EL (cell line): ENCODE results near the gene PRDM16.

Experiments used
- DNase-seq: peaks from one replicate; pipeline ENCODE4 v3.0.0-alpha.2; 2016

PRDM16 gene

GRCh38 chr1:3462356-3463012 lies 393.5 kb downstream of the PRDM16 start:
- no peak for DNase-seq

- no peak for DNase-seq
Measured at GRCh38 chr1:3463013-3463385, 394.0 kb downstream of the PRDM16 start.

- DNase-seq: no peak
Measured at GRCh38 chr1:3463408-3463863, 394.4 kb downstream of the PRDM16 start.

- DNase-seq: no peak
Measured at GRCh38 chr1:3463891-3464648, 395.1 kb downstream of the PRDM16 start.

- no peak for DNase-seq
Measured at GRCh38 chr1:3464649-3465025, 395.6 kb downstream of the PRDM16 start.

- no peak for DNase-seq
Measured at GRCh38 chr1:3465091-3465934, 396.3 kb downstream of the PRDM16 start.

- DNase-seq: no peak
Measured at GRCh38 chr1:3465935-3466321, 396.9 kb downstream of the PRDM16 start.

GRCh38 chr1:3466366-3467075 lies 397.5 kb downstream of the PRDM16 start:
- no peak for DNase-seq

GRCh38 chr1:3467096-3468036 lies 398.4 kb downstream of the PRDM16 start:
- no peak for DNase-seq

- DNase-seq: no peak
Measured at GRCh38 chr1:3468236-3469103, 399.5 kb downstream of the PRDM16 start.

GRCh38 chr1:3469104-3469848 lies 400.3 kb downstream of the PRDM16 start:
- DNase-seq: no peak

GRCh38 chr1:3469849-3470649 lies 401.0 kb downstream of the PRDM16 start:
- DNase-seq: no peak

- DNase-seq: no peak
Measured at GRCh38 chr1:3470650-3471355, 401.8 kb downstream of the PRDM16 start.

- peak; percentile 69 for DNase-seq
Measured at GRCh38 chr1:3471356-3472087, 402.5 kb downstream of the PRDM16 start.

- DNase-seq: no peak
Measured at GRCh38 chr1:3472088-3472850, 403.3 kb downstream of the PRDM16 start.

GRCh38 chr1:3472906-3473305 lies 403.9 kb downstream of the PRDM16 start:
- no peak for DNase-seq

GRCh38 chr1:3473381-3473844 lies 404.4 kb downstream of the PRDM16 start:
- DNase-seq: peak; percentile 81
